ENCODE results near the gene CFAP221.
A peak's percentile ranks its signal among the peaks of the same experiment; 100 is the strongest.

Gene CFAP221

DNA sequence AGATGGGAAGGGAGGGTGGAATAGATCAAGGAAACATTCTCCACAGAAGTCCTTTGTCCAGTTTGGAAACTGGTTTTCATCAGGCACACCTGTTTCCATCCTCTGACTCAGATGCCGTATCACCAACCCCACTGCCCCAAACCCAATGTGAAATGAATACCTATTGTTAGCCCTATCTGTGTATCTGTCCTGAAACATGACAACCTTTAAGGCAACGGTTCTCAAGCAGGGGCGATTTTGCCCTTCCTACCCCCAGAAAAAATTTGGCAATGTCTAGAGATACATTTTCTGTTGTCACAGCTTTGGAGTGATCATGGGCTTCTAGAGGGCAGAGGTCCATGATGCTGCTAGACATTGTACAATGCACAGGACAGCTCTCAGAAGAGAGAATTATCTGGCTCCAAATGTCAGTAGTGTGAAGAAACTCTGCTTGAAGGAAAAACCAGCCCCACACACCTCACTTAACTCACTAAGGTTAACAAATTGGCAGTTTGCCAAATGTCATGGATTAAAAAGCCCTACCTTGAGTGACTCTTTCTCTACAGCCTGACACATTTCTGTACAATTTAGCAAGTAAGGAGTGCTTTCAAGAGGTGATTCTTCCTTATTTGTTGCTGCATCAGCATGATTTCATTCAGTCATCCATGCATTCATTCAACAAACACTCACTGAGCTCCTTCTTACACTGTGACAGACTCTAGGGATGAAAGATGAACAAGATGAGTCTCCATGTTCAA is 23.4 kb upstream of the CFAP221 start:
- Histone ChIP-seq H3K9ac (ENCODE audit: low read depth, low read length) (no peak overlapping the region), H3K27me3 (ENCODE audit: control insufficient read depth, insufficient read depth, low read length) (peaks cover 50% of the 10 kb centered on the region), H3K36me3 (ENCODE audit: control insufficient read depth, insufficient read depth, low read length) (no peaks in the 10 kb centered on the region), H3K4me1 (ENCODE audit: control insufficient read depth, insufficient read depth, low read length) (no peaks in the 10 kb centered on the region), H3K9me3 (ENCODE audit: control insufficient read depth, insufficient read depth, low read length) (no peaks in the 10 kb centered on the region), H3K4me3 (ENCODE audit: low read depth, low read length) (no peak overlapping the region)

DNA sequence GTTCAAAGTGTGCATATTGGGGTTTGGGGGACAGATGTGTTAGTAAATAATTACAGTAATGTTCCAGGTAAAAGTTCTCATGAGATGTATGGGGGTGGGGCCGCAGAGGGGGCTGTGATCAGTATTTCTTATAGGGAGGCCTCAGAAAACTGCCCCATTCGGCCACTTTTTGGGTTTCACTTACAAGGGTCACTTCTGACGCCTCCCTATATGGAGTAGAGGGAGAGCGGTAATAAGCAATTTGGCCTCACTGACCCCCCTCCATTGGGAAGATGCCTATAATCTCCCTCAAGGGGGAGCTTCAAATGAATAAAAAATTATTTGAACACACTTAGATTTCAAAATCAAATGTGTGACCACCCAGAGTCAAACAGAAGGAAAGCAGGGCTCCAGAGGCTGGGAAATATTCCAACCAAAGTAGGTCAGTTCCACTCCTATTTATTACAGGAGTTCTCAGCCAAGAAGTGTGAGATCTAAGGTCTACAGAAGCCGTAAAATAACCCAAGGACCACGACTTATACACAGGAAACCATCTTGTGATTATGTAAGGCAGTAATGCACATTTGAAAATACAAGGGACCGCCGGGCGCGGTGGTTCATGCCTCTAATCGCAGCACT is 22.7 kb upstream of the CFAP221 start:
- Histone ChIP-seq H3K9me3 (ENCODE audit: control insufficient read depth, insufficient read depth, low read length) (no peaks in the 10 kb centered on the region), H3K4me3 (ENCODE audit: low read depth, low read length) (no peak overlapping the region), H3K27me3 (ENCODE audit: control insufficient read depth, insufficient read depth, low read length) (peaks cover 53% of the 10 kb centered on the region)

DNA sequence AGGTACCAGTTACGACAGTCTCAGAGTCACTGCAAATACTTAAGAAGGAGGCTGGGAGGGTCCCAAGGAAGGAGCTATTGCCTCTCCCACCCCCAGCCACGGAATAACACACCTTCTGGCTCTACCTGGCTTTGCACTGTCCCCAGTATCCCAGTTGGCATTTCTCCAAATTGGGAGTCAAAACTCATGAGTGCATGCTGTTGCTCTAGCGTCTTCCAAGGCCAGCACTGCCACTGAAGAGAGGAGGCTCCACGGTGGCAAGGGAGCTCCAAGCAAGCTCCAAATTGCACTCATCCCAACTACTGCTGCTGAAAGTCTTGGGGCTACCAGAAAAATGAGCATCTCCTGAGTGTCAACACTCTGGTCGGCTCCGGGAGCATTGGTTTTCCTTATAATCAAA is 21.6 kb upstream of the CFAP221 start:
- Histone ChIP-seq H3K4me3 (ENCODE audit: low read depth, low read length) (no peak overlapping the region), H3K4me1 (ENCODE audit: control insufficient read depth, insufficient read depth, low read length) (peaks cover 10% of the 10 kb centered on the region), H3K36me3 (ENCODE audit: control insufficient read depth, insufficient read depth, low read length) (no peaks in the 10 kb centered on the region), H3K9me3 (ENCODE audit: control insufficient read depth, insufficient read depth, low read length) (no peaks in the 10 kb centered on the region), H3K27me3 (ENCODE audit: control insufficient read depth, insufficient read depth, low read length) (peaks cover 55% of the 10 kb centered on the region), H3K9ac (ENCODE audit: low read depth, low read length) (no peak overlapping the region)

More for the DNA sequence above, 22.7 kb upstream of the CFAP221 start:
- no peaks in the 10 kb centered on the region for H3K36me3 ChIP-seq (ENCODE audit: control insufficient read depth, insufficient read depth, low read length)
- peaks cover 1% of the 10 kb centered on the region for H3K4me1 ChIP-seq (ENCODE audit: control insufficient read depth, insufficient read depth, low read length)
- H3K9ac ChIP-seq (ENCODE audit: low read depth, low read length), result no peak overlapping the region

DNA sequence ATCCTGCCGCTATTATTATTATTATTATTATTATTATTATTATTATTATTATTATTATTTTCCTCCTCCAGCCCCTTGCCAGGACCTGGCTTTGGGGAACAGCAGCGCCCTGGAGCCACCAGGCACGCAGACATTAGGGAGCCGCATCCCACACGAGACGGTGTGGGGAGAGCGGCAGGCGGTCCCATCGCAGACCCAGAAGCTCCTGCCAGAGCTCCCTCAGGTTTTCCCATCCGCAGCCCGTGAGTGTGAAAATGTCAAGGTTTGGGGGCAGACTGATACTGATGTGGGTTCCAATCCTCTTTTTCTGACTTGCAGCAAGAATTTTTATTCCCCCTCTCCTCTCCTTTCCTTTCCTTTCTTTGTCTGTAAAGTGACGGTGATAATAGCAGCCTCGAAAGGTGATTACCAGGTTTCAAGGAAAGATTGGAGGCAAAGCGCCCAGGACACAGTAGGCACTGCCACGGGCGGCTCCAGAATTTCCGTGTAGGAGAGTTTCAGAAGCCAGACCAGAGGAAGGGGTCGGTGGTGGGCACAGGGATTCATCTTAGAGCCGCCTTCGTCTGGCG is 20.8 kb upstream of the CFAP221 start:
- Histone ChIP-seq H3K4me3 (ENCODE audit: low read depth, low read length) (peak overlapping the region; percentile 61), H3K9me3 (ENCODE audit: control insufficient read depth, insufficient read depth, low read length) (no peaks in the 10 kb centered on the region), H3K36me3 (ENCODE audit: control insufficient read depth, insufficient read depth, low read length) (no peaks in the 10 kb centered on the region), H3K9ac (ENCODE audit: low read depth, low read length) (no peak overlapping the region), H3K4me1 (ENCODE audit: control insufficient read depth, insufficient read depth, low read length) (peaks cover 11% of the 10 kb centered on the region), H3K27me3 (ENCODE audit: control insufficient read depth, insufficient read depth, low read length) (peaks cover 55% of the 10 kb centered on the region)

DNA sequence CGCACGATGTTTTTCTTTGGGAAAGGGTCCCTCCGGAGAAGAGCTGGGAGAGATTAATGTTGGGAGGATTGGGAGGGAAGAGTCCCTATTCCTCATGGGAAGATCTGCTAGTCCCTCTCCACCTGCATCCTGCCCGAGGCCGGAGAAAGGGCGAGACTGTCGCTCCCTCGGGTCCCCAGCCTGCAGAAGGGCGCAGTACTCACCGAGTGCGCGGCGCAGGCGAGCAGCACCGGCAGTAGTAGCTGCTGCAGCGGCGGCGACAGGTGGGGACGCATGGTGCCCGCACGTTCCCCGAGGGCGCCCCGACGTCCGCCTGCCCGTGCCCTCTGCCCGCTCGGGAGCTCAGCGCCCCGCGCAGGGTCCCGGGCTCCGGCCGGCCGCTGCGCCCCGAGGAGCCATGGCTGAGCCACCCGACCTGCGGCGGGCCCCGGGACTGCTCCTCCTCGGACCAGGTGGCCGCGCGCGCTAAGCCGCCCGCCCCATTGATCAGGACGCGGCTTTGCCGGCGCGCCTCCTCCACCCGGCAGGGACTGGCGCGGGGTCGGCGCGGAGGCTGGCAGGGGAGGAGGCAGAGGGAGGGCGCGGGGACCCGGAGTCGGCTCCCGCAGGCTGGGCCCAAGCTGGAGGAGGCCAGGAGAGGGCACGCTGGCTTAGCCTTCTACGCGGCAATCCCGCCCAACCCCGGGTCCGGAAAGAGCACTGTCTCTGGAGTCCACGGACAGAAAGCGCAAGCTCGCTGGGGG is 20.1 kb upstream of the CFAP221 start, which contains the start of gene SCTR:
SCTR (minus strand) TSS at position 532 of the 743 bp plus-strand sequence; CDS start at position 275, 257 bp downstream.
- Histone ChIP-seq H3K36me3 (ENCODE audit: control insufficient read depth, insufficient read depth, low read length) (no peaks in the 10 kb centered on the region), H3K9me3 (ENCODE audit: control insufficient read depth, insufficient read depth, low read length) (no peaks in the 10 kb centered on the region), H3K27me3 (ENCODE audit: control insufficient read depth, insufficient read depth, low read length) (peaks cover 55% of the 10 kb centered on the region), H3K4me3 (ENCODE audit: low read depth, low read length) (peak within 1 kb of the TSS; percentile 61), H3K4me1 (ENCODE audit: control insufficient read depth, insufficient read depth, low read length) (peaks cover 11% of the 10 kb centered on the region), H3K9ac (ENCODE audit: low read depth, low read length) (peak within 1 kb of the TSS; percentile 12)

DNA sequence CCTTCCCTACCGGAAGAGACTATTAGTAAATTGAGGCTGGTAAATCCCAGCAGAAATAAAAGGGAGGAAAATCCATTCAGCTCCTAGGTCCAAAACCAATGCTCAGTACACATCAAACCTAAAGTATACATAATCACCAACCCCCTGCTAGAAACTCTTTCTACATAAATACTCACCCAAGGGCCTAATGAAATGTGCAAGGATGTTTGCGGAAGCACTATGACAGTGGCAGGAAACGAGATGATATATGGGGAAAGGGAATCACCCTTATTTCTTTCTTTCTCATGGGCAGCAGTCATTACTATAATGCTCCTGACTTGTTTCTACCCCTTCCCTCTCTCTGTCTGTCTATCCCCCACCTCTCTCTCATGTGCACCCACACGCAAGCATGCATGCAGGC is 18.6 kb upstream of the CFAP221 start:
- H3K4me1 ChIP-seq (ENCODE audit: control insufficient read depth, insufficient read depth, low read length), result peaks cover 11% of the 10 kb centered on the region
- H3K27me3 ChIP-seq (ENCODE audit: control insufficient read depth, insufficient read depth, low read length), result peaks cover 53% of the 10 kb centered on the region
- no peaks in the 10 kb centered on the region for H3K9me3 ChIP-seq (ENCODE audit: control insufficient read depth, insufficient read depth, low read length)
- no peaks in the 10 kb centered on the region for H3K36me3 ChIP-seq (ENCODE audit: control insufficient read depth, insufficient read depth, low read length)
- no peak overlapping the region for H3K9ac ChIP-seq (ENCODE audit: low read depth, low read length)
- no peak overlapping the region for H3K4me3 ChIP-seq (ENCODE audit: low read depth, low read length)

DNA sequence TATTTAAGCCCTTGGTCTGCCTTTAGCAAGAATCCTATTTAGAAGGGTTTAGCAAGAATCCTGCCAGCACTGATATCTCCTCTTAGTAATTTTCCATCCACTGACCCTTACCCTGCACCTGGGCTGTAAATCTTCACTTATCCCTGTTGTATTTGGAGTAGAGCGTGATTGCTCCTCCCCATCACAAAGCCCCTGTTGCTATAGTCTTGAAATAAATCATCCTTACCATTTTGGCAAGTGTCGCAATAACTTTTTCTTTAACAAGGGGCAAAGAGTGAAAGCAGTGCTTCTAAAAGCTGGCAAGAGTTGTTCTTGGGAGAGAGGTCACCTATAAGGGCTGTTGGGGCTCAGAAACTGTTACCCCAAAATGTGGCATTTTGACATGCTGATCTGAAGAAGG is 16.2 kb upstream of the CFAP221 start:
- Histone ChIP-seq H3K4me1 (ENCODE audit: control insufficient read depth, insufficient read depth, low read length) (peaks cover 11% of the 10 kb centered on the region), H3K9me3 (ENCODE audit: control insufficient read depth, insufficient read depth, low read length) (no peaks in the 10 kb centered on the region), H3K36me3 (ENCODE audit: control insufficient read depth, insufficient read depth, low read length) (no peaks in the 10 kb centered on the region), H3K4me3 (ENCODE audit: low read depth, low read length) (no peak overlapping the region), H3K27me3 (ENCODE audit: control insufficient read depth, insufficient read depth, low read length) (peaks cover 30% of the 10 kb centered on the region), H3K9ac (ENCODE audit: low read depth, low read length) (no peak overlapping the region)

DNA sequence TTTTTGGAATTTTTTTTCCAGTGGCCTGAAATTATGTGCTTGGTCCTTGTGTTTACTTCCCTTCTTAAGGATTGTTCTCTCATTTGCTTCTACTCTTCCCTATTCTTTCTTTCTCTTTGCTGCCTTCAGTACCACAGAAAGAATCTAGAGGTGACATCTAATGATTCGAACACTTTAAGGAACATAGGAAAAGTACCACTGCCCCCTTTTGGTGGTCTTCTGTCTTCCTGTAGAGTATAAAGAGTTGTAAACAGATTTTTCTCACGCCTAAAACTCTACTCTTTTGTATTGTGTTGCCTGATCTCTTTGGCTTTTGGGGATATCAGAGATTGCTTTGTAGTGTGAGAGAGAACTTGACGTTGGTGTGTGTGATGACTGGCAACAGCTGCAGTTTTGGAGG is 13.0 kb upstream of the CFAP221 start:
- Histone ChIP-seq H3K4me3 (ENCODE audit: low read depth, low read length) (no peak overlapping the region), H3K9me3 (ENCODE audit: control insufficient read depth, insufficient read depth, low read length) (no peaks in the 10 kb centered on the region), H3K9ac (ENCODE audit: low read depth, low read length) (no peak overlapping the region), H3K4me1 (ENCODE audit: control insufficient read depth, insufficient read depth, low read length) (peaks cover 11% of the 10 kb centered on the region), H3K27me3 (ENCODE audit: control insufficient read depth, insufficient read depth, low read length) (peaks cover 4% of the 10 kb centered on the region), H3K36me3 (ENCODE audit: control insufficient read depth, insufficient read depth, low read length) (no peaks in the 10 kb centered on the region)

DNA sequence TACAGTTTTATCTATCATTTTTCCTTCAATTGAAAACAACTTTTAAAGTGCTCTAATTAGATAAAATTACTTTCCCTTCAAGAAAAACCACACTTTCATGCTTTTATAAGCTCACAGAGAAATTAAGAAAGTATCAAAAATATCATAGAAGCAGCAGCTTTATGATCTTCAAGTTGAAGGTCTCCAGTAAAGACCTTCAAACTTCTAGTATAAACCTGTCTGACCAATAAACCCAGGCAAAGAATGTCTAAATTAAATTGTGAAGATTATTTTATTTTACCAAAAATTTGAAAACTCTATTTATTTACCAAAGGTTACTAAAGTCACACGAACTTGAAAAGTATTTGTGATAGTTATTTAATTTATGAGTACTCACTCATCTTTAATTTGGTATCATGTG is 10.7 kb upstream of the CFAP221 start:
- H3K36me3 ChIP-seq (ENCODE audit: control insufficient read depth, insufficient read depth, low read length), result no peaks in the 10 kb centered on the region
- H3K4me3 ChIP-seq (ENCODE audit: low read depth, low read length), result no peak overlapping the region
- no peaks in the 10 kb centered on the region for H3K4me1 ChIP-seq (ENCODE audit: control insufficient read depth, insufficient read depth, low read length)
- H3K27me3 ChIP-seq (ENCODE audit: control insufficient read depth, insufficient read depth, low read length), result no peaks in the 10 kb centered on the region
- no peaks in the 10 kb centered on the region for H3K9me3 ChIP-seq (ENCODE audit: control insufficient read depth, insufficient read depth, low read length)
- H3K9ac ChIP-seq (ENCODE audit: low read depth, low read length), result no peak overlapping the region

DNA sequence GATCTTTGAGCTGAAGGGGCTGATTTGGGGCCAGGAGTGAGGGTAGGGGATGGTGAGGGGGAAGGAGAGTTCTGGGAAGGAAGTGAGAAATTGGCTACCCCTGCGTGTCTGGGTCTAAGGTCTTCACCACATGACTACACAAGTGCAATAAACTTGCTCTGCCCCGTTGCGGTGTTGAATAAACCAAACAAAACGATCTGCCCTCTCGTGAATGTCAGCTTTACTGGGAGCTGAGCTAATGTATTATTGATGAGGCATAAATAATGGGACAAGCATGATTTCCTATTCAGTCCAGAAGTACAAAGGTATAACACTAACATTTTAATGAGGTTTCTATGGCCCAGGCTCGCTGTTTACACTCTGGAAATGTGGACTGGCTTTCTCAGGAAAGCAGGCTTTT is 8.0 kb upstream of the CFAP221 start:
- Histone ChIP-seq H3K4me3 (ENCODE audit: low read depth, low read length) (no peak overlapping the region), H3K36me3 (ENCODE audit: control insufficient read depth, insufficient read depth, low read length) (no peaks in the 10 kb centered on the region), H3K9ac (ENCODE audit: low read depth, low read length) (no peak overlapping the region), H3K9me3 (ENCODE audit: control insufficient read depth, insufficient read depth, low read length) (no peaks in the 10 kb centered on the region), H3K27me3 (ENCODE audit: control insufficient read depth, insufficient read depth, low read length) (no peaks in the 10 kb centered on the region), H3K4me1 (ENCODE audit: control insufficient read depth, insufficient read depth, low read length) (no peaks in the 10 kb centered on the region)

DNA sequence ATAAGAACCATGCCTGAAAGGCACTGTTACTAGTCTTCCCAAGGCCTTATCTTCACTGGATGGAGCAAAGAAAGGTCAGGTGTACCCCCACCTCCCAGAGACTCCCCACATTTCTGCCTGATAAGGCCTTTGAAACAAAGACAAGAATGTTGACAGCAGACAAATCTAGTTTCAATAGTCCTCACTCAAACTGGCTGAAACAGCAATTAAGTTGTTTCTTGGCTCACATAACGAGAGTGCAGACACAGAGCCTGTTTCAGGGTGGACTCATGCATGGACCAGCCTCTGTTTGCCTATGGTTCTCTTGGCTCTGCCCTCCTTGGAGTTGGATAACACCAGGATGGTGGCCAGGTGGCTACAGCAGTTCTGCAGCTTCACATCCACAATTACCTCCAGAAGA is 7.5 kb upstream of the CFAP221 start:
- no peaks in the 10 kb centered on the region for H3K36me3 ChIP-seq (ENCODE audit: control insufficient read depth, insufficient read depth, low read length)
- no peaks in the 10 kb centered on the region for H3K9me3 ChIP-seq (ENCODE audit: control insufficient read depth, insufficient read depth, low read length)
- H3K4me3 ChIP-seq (ENCODE audit: low read depth, low read length), result no peak overlapping the region
- H3K4me1 ChIP-seq (ENCODE audit: control insufficient read depth, insufficient read depth, low read length), result no peaks in the 10 kb centered on the region
- H3K27me3 ChIP-seq (ENCODE audit: control insufficient read depth, insufficient read depth, low read length), result no peaks in the 10 kb centered on the region
- H3K9ac ChIP-seq (ENCODE audit: low read depth, low read length), result no peak overlapping the region
